HepG2 (cell line): Measurements from ENCODE around the gene FRMD4A. TPM values are rescaled to one million over a fixed set of nuclear protein-coding genes. Genes with fewer than 3 reads are reported as not detected.

Experiments used
- ATAC-seq: fragments of 200-7000 bp; cut with Tn5 transposase; 3 replicates; pipeline ENCODE4 v1.9.1; 2020; ENCODE audit warnings: mild to moderate bottlenecking, moderate library complexity
- BruUV-seq: library from RNA; stranded (reverse); fragments of 400-500 nt; replicated peaks from 2 replicates; lab custom pipeline; 2021; lab: Mats Ljungman, UMichigan
- CTCF ChIA-PET: fragments of 300-600 bp; formaldehyde crosslinking; extraction: SDS; loops from one replicate; lab custom pipeline; 2021; ENCODE audit warnings: low total read pairs, inconsistent platforms, low intra/inter-chr PET ratio; lab: Yijun Ruan, JAX
- POLR2A ChIA-PET: fragments of 350-600 bp; sonication (Branson Sonifier 250); formaldehyde crosslinking; loops from one replicate; lab custom pipeline; 2020; ENCODE audit warnings: antibody characterized with exemption, inconsistent platforms; lab: Yijun Ruan, JAX
- DNase-seq: peaks from one replicate; pipeline ENCODE4 v3.0.0-alpha.2; 2015; ENCODE audit warnings: low spot score
- FAIRE-seq: peaks from 3 replicates; lab custom pipeline; 2011; peaks lifted over from hg19 to GRCh38; lab: Jason Lieb, UNC
- H2AFZ ChIP-seq: one replicate; pipeline ENCODE4 v1.6.1; 2011; ENCODE audit warnings: low read length, inconsistent platforms
- H3K27ac ChIP-seq: fragments of 300-600 bp; 3 replicates; pipeline ENCODE4 v1.8.0; 2011; ENCODE audit warnings: mixed run types, mild to moderate bottlenecking, mixed read lengths, low read length, inconsistent platforms; ENCODE audit not compliant: insufficient read depth; ENCODE audit errors: extremely low read length
- H3K27me3 ChIP-seq, 2 experiments: fragments of 200-600 bp in 1 of 2; 2 replicates in 1 of 2; 3 replicates in 1 of 2; pipeline versions ENCODE4 v1.6.0 to v1.8.0; 2011; ENCODE audit warnings: low read length in 2 of 2, mild to moderate bottlenecking in 2 of 2, moderate library complexity in 2 of 2, inconsistent platforms in 1 of 2; ENCODE audit not compliant: insufficient read depth in 2 of 2, control insufficient read depth in 1 of 2
- H3K36me3 ChIP-seq, 2 experiments: fragments of 200-600 bp in 1 of 2; replicated peaks in 1 of 2; 2 replicates in 1 of 2; 3 replicates in 1 of 2; pipeline versions ENCODE4 v1.5.1 to v1.8.0; 2011; ENCODE audit warnings: low read length in 2 of 2, inconsistent platforms in 1 of 2; ENCODE audit not compliant: insufficient read depth in 2 of 2, control insufficient read depth in 1 of 2
- H3K4me1 ChIP-seq: 2 replicates; pipeline ENCODE4 v1.5.1; 2012; ENCODE audit warnings: low read length, inconsistent platforms; ENCODE audit not compliant: insufficient read depth
- H3K4me2 ChIP-seq: 2 replicates; pipeline ENCODE4 v1.6.0; 2011; ENCODE audit warnings: low read depth, low read length, inconsistent platforms
- H3K4me3 ChIP-seq, 3 experiments: fragments of 200-600 bp in 1 of 3; sonication (generic), shearing (Covaris generic) in 1 of 3; replicated peaks in 1 of 3; 2 replicates each; pipeline ENCODE4 v1.5.1; 2011 to 2016; ENCODE audit warnings: low read length in 3 of 3, inconsistent platforms in 2 of 3, low read depth in 2 of 3, mild to moderate bottlenecking in 2 of 3, control low read depth in 1 of 3, mixed read lengths in 1 of 3; ENCODE audit not compliant: insufficient read depth in 1 of 3
- H3K79me2 ChIP-seq: one replicate; pipeline ENCODE4 v1.6.1; 2011; ENCODE audit warnings: low read length, inconsistent platforms; ENCODE audit not compliant: insufficient read depth
- H3K9ac ChIP-seq: 2 replicates; pipeline ENCODE4 v1.6.0; 2011; ENCODE audit warnings: mild to moderate bottlenecking, low read depth, low read length, inconsistent platforms; ENCODE audit not compliant: insufficient read depth
- H3K9me3 ChIP-seq: 2 replicates; pipeline ENCODE4 v1.5.1; 2012; ENCODE audit warnings: mild to moderate bottlenecking, low read length
- H4K20me1 ChIP-seq: 2 replicates; pipeline ENCODE4 v1.6.0; 2011; ENCODE audit warnings: inconsistent platforms, mild to moderate bottlenecking, low read length, moderate library complexity; ENCODE audit not compliant: insufficient read depth
- BCL6 ChIP-seq: IDR thresholded peaks from 2 replicates; pipeline ENCODE4 v1.6.1; 2016; ENCODE audit warnings: missing genetic modification reagents, missing compliant biosample characterization
- GABPB1 ChIP-seq: IDR thresholded peaks from 2 replicates; pipeline ENCODE4 v1.6.1; 2016; ENCODE audit warnings: mild to moderate bottlenecking, missing genetic modification reagents, moderate library complexity, missing compliant biosample characterization
- HDAC1 ChIP-seq: sonication (generic); formaldehyde crosslinking; IDR thresholded peaks from 2 replicates; pipeline ENCODE4 v1.5.1; 2020; ENCODE audit warnings: mild to moderate bottlenecking, missing genetic modification reagents
- NFAT5 ChIP-seq: sonication (generic); formaldehyde crosslinking; IDR thresholded peaks from 2 replicates; pipeline ENCODE4 v1.4.0; 2020; ENCODE audit warnings: missing genetic modification reagents
- SALL1 ChIP-seq: sonication (generic); formaldehyde crosslinking; IDR thresholded peaks from 2 replicates; pipeline ENCODE4 v1.8.0; 2022; ENCODE audit warnings: mild to moderate bottlenecking, missing genetic modification reagents
- SMC3 ChIP-seq: IDR thresholded peaks from 2 replicates; pipeline ENCODE4 v1.6.1; 2011; ENCODE audit warnings: low read length, improper control_type of control experiment
- ZBTB21 ChIP-seq: sonication (generic); formaldehyde crosslinking; IDR thresholded peaks from 2 replicates; pipeline ENCODE4 v1.4.0; 2020; ENCODE audit warnings: missing genetic modification reagents
- ZBTB25 ChIP-seq: IDR thresholded peaks from 2 replicates; pipeline ENCODE4 v1.6.1; 2018; ENCODE audit warnings: missing genetic modification reagents
- ZBTB34 ChIP-seq: sonication (generic); formaldehyde crosslinking; IDR thresholded peaks from 2 replicates; pipeline ENCODE4 v1.8.0; 2022; ENCODE audit warnings: mild to moderate bottlenecking, missing genetic modification reagents
- ZBTB43 ChIP-seq: sonication (generic); formaldehyde crosslinking; conservative IDR thresholded peaks from 2 replicates; pipeline ENCODE4 v1.4.0; 2020; ENCODE audit warnings: missing genetic modification reagents
- ZNF253 ChIP-seq: sonication (generic); formaldehyde crosslinking; IDR thresholded peaks from 2 replicates; pipeline ENCODE4 v1.8.0; 2022; ENCODE audit warnings: mild to moderate bottlenecking, missing genetic modification reagents, borderline replicate concordance
- ZNF496 ChIP-seq: sonication (generic); formaldehyde crosslinking; IDR thresholded peaks from 2 replicates; pipeline ENCODE4 v1.8.1; 2023; ENCODE audit warnings: mild to moderate bottlenecking, moderate library complexity, missing genetic modification reagents; ENCODE audit not compliant: insufficient replicate concordance
- ZNF549 ChIP-seq: sonication (generic); formaldehyde crosslinking; IDR thresholded peaks from 2 replicates; pipeline ENCODE4 v1.5.0; 2020; ENCODE audit warnings: missing genetic modification reagents
- WGBS: methylation state at CpG from one replicate; pipeline ENCODE4 v1.1.6; 2017; ENCODE audit warnings: low lambda C conversion rate; 5-methylcytosine and 5-hydroxymethylcytosine counted together
- in situ Hi-C: cut with HindIII; loops from 2 replicates; pipeline ENCODE4 v1.10.0; 2017; ENCODE audit warnings: low pct_unique_long_range_greater_than_20kb; ENCODE audit not compliant: extremely low pct_ligation_motif_present
- intact Hi-C: fragments of 100-400 bp; cut with micrococcal nuclease; formaldehyde crosslinking; loops from one replicate; pipeline ENCODE4 v1.10.0; 2022; ENCODE audit not compliant: unreplicated experiment
- polyA plus RNA-seq, 8 experiments: library from polyadenylated mRNA; depleted of rRNA in 3 of 8; stranded (reverse) in 7 of 8; unstranded in 1 of 8; fragments of >200 nt; fragmentation: Illumina TruSeq in 4 of 8; extraction: Trizol in 4 of 8; gene quantifications; 2 replicates each; pipeline versions ENCODE4 v1.2.1 to v1.2.3, GENCODE V29; 2011 to 2016; ENCODE audit warnings: low read depth in 4 of 8, missing spikeins in 1 of 8, mixed read lengths in 1 of 8; ENCODE audit not compliant: insufficient read depth in 1 of 8
- total RNA-seq, 5 experiments: library from RNA; depleted of rRNA; stranded (reverse); fragments of >200 nt; fragmentation: Illumina TruSeq; extraction: Trizol; gene quantifications; 2 replicates each; pipeline ENCODE4 v1.2.3, GENCODE V29; 2016; ENCODE audit warnings: low read depth in 1 of 5

Gene FRMD4A
- total and polyA plus RNA-seq, 2 of the 13 experiments (the other 11 are each of a cell fraction or from before 2014, with no cell fraction given): 0.09 to 0.26 TPM

- no peak for TF ChIP-seq ZBTB43 (CRISPR knock-in tag)
- no peak for TF ChIP-seq ZBTB21 (CRISPR knock-in tag)
- TF ChIP-seq ZNF549 (CRISPR knock-in tag): no peak
- TF ChIP-seq SALL1: no peak
- TF ChIP-seq, all 625 proteins: peak for 0
These were observed 34.5 kb downstream of the FRMD4A start (continued) for GRCh38 chr10:14296065-14296709.

GRCh38 chr10:14294347-14295059 is 36.2 kb downstream of the FRMD4A start:
- no peak overlapping the region for H3K4me2 ChIP-seq
- no peak for FAIRE-seq
- H3K36me3 ChIP-seq: no peaks in the 10 kb centered on the region
- H3K27me3 ChIP-seq: no peaks in the 10 kb centered on the region
- ChIA-PET CTCF (no interaction called here), POLR2A (no interaction called here)
- H3K9me3 ChIP-seq: peaks cover 7% of the 10 kb centered on the region; the same call in 1 of the 2 replicates
- intact Hi-C loops: no loop called here
- H3K79me2 ChIP-seq: no peaks in the 10 kb centered on the region
- no peak for ATAC-seq
- in situ Hi-C loops: no loop called here
- H2AFZ ChIP-seq: no peak overlapping the region
- BruUV-seq: no TSS peak
- WGBS: 43% methylated on average over 14 of the region's 14 CpGs
- no peak for DNase-seq
- H3K9ac ChIP-seq: no peak overlapping the region
- no peak overlapping the region for H3K27ac ChIP-seq
- H3K4me1 ChIP-seq: no peaks in the 10 kb centered on the region
- H3K4me3 ChIP-seq: no peak overlapping the region
- H4K20me1 ChIP-seq: no peaks in the 10 kb centered on the region
- TF ChIP-seq ZNF496 (CRISPR knock-in tag): no peak
- no peak for TF ChIP-seq ZBTB25 (CRISPR knock-in tag)
- no peak for TF ChIP-seq GABPB1 (CRISPR knock-in tag)
- TF ChIP-seq BCL6: no peak
- no peak for TF ChIP-seq NFAT5 (CRISPR knock-in tag)
- no peak for TF ChIP-seq ZBTB34 (CRISPR knock-in tag)
- TF ChIP-seq HDAC1 (CRISPR knock-in tag): no peak
- TF ChIP-seq ZNF253 (CRISPR knock-in tag): no peak
- no peak for TF ChIP-seq SMC3
